ENCODE data around the gene ZDHHC22. TPM values are rescaled to one million over a fixed set of nuclear protein-coding genes. Genes with fewer than 3 reads are reported as not detected.

Gene ZDHHC22
- total and polyA plus RNA-seq, 2 experiments from 2014 or later: 17.6 to 32.1 TPM

GRCh38 chr14:77161011-77161410, 19.4 kb upstream of the ZDHHC22 start:
- TF ChIP-seq ZNF462 (CRISPR knock-in tag; IDR thresholded peaks at IDR 0.05) (no peak), REST (IDR thresholded peaks at IDR 0.05; ENCODE audit: unreplicated experiment) (no peak)
- no peaks in the 10 kb centered on the region for H3K36me3 Mint-ChIP-seq (ENCODE audit: low read depth)
- peaks cover 18% of the 10 kb centered on the region for H3K4me1 ChIP-seq (ENCODE audit: insufficient read depth)
- H4K20me1 ChIP-seq (replicated peaks; ENCODE audit: insufficient read depth): no peaks in the 10 kb centered on the region
- no peak overlapping the region for H3K4me2 ChIP-seq
- H3K27ac Mint-ChIP-seq: no peak overlapping the region
- H3K4me3 ChIP-seq: no peak overlapping the region
- ATAC-seq (no peak), DNase-seq (ENCODE audit: low spot score) (no peak)
- H3K4me1 Mint-ChIP-seq: peaks cover 17% of the 10 kb centered on the region
- no peaks in the 10 kb centered on the region for H3F3A ChIP-seq (replicated peaks; ENCODE audit: low read depth)
- no peaks in the 10 kb centered on the region for H3K27me3 ChIP-seq (ENCODE audit: insufficient read depth)
- peaks cover 11% of the 10 kb centered on the region for H3K27me3 Mint-ChIP-seq (ENCODE audit: insufficient read depth, low read depth, poor library complexity)
- no peaks in the 10 kb centered on the region for H3K9me2 ChIP-seq (ENCODE audit: insufficient read depth)
- no peaks in the 10 kb centered on the region for H3K9me3 Mint-ChIP-seq
- no peak overlapping the region for H2AFZ ChIP-seq
- no peak overlapping the region for H3K4me3 Mint-ChIP-seq
- no peaks in the 10 kb centered on the region for H3K79me2 ChIP-seq (replicated peaks; ENCODE audit: insufficient read depth)
- no peak overlapping the region for H3K27ac ChIP-seq (ENCODE audit: low read depth)
- H3K36me3 ChIP-seq (ENCODE audit: insufficient read depth): no peaks in the 10 kb centered on the region
